GM18526 (cell line): ENCODE results near the gene MST1R.

ENCODE experiments used
- POLR2A ChIP-seq: IDR thresholded peaks from 3 replicates; pipeline ENCODE4 v1.6.1; 2011; ENCODE audit not compliant: insufficient read length; ENCODE audit errors: extremely low read depth

MST1R gene

DNA sequence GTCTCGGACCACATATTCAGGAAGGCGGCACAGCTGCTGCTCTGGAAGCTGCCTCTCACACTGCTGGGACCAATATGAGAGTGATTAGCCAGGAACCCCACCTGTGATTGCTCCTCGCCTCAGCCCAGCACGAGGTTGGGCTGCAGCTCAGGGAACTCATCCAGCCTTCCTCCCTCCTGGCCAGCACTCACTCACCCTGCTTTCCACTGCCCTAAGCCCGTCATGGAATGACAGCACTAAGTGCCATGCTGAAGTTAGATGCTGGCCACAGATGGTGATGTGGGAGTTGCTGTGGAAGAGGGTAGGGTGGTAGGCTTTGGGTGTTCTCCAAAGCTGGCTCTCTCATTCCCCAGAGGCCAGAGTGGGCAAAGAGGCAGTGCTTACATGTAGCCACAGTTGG, 7.3 kb downstream of the MST1R start:
- no peak for TF ChIP-seq POLR2A

DNA sequence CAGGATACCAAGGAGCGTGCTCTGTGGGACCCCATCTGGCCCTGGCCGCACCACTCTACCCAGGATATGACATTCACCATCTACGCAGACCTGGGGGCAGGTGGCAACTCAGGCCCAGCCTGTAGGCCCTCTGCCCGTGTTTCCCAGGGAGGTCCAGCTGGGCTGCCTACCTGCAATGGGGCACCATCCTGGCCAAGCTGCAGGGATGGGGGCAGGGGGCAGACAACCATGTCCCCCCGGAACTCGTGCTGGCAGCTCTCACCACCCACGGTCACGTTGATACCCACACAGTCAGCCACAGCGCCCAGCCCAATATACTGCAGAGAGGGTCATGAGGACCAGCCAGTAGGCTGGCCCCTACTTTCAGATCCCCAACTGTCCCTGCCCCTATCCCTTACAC, 7.9 kb downstream of the MST1R start:
- no peak for TF ChIP-seq POLR2A

DNA sequence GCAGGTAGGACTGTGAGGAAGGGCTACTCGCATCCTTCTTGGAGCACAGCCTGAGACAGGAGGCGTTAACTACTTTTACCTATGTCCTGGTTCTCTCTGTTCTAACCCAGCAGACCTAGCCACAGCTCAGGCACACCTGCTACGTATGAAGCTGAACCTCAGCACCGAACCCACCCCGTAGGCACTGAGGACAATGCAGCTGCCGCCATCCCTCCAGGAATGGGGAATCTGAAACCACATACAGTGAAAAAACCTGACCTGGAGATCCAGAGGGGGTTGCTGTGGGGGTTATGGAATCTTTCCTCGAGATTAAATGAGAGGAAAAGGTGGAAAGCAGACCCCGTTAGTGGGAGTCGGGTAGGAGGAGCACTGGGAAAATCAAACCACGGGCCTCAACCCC, 14.4 kb downstream of the MST1R start:
- no peak for TF ChIP-seq POLR2A

DNA sequence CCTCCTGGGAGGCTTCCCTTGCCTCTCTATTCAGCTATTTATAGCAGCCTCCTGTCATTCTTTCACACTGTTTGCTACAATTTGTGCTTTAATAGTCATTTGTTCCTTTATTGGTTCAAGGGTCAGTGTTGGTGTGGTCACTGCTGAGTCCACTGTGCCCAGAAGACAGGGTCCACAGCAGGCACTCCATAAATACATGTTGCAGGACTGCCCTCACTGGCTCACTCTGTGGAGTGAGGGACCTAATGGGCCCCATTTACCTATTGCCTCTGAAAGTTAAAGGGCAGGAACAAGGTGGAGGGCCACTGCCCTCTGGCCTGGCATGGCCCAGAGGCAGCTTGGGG, 16.8 kb downstream of the MST1R start:
- no peak for TF ChIP-seq POLR2A

GRCh38 chr3:49883998-49884397, 19.7 kb downstream of the MST1R start:
- no peak for TF ChIP-seq POLR2A

DNA sequence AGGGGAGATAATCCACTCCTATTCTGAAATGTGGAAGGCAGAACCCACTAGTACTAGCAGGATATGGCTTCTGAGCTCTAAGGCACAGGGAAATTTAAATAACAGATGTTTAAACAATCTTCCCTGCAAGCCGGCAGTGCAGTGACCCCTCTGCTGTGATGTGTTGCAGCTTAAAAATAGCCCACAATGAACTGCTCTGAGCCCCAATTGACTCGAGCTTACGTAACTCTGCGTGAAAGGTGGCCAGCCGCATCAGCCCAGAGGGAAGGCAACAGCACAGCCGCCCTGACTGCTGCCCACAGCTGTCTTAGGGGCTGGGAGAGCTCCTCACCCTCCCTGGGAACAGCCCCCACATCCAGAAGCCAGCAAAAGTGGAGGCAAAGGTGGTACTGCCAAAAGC, 21.5 kb downstream of the MST1R start:
- no peak for TF ChIP-seq POLR2A

- no peak for TF ChIP-seq POLR2A
These were observed 22.9 kb downstream of the MST1R start for GRCh38 chr3:49880581-49881315.

DNA sequence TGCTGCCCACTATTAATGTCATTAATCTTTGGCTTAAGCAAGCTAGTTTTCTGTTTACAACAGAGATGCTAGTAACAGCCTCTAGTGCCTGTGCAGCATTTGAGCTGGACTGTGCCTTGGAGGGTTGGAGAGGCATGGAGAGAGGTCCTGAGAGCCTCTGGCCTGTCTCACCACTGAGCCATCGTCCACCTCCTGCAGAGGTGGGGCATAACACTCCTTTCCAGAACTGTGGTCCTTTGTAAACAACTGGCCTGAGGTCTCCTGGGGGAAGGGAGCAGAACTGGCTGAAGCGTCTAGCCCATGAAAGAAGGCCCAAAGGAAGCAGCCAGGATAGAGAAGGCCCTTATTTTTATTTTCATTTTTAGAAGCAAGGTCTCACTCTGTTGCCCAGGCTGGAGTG, 24.0 kb downstream of the MST1R start:
- TF ChIP-seq POLR2A = no peak

DNA sequence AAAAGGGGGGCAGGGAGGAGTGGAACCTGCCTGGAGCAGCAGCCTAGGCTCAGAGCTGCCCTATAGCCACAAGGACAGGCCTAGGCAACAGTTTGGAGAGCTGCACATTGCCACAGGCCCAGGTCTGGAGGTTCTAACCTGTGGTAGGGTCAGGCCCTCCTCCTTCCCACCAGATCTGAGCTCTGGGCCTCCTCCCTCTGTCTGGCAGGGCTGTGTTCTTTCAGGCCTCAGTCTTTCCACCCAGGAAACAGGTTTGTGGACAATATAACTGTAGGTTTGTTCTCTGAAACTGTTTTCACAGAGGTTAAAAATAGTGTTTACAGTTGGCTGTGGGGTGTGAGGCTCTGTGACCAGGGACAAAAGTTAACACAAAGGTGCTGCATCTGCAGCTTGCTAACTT, 25.0 kb downstream of the MST1R start:
- TF ChIP-seq POLR2A = no peak

DNA sequence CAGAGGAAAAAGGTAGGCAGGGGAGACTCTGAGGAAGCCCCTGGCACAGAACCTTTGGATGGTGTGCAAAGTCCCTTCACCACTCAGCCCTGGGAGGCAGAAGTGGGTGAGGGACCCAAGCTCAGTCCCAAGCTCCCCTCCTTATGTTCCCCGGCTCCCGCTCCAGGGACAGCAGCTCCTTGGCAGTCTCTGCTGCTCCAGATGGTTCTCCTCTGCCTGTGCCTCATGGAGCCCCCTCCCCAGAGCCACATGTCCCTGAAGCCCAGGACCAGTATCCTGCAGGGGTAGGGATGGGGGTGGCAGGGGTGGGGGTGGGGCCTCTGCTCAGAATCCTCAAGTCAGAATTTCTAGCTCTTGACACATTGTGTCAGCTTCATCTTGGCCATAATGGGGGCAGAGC, 26.0 kb downstream of the MST1R start:
- no peak for TF ChIP-seq POLR2A

- no peak for TF ChIP-seq POLR2A
These were observed 27.1 kb downstream of the MST1R start for GRCh38 chr3:49876567-49876966.

DNA sequence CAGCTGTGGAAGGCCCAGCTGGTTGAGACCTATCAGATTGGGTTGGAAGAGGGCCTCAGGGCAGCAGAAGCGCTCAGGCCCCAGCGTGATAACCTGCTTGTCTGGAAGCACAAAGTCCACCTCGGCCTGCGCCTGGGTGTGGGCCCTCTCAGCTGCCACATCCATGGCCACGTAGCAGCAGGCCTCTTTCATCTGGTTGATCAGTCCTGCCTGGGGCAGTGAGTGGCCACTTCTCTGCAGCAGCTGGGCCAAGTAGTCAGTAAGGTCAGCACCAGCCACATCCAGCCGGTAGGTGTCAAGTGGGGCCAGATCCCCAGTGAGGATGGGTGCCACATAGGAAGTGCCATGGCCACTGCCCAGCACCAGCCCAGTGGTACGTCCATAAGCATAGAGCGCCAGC, 30.1 kb downstream of the MST1R start:
- no peak for TF ChIP-seq POLR2A

DNA sequence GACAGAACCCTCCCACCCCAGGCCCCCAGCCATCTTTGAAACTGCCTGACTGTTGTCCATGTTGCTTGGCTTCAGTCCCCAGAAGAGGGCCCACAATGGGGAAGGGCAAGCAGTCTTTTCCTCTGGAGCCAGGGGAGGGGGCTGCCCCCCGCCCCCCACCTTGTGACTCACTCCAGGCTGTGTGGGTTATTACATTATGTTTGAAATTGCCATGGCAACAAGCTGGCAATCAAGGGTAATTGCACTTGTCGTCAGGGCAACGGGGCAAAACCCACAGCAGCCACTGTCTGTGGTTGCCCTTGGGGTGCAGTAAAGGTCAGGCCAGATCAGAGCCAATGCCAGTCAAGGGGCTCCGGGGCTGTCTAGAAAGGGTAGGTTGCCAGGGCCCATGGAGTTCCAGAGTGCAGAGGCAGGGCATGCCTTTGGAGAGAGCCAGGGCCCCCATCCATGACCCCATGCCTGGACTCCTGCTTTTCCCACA, 30.8 kb downstream of the MST1R start:
- TF ChIP-seq POLR2A = no peak

DNA sequence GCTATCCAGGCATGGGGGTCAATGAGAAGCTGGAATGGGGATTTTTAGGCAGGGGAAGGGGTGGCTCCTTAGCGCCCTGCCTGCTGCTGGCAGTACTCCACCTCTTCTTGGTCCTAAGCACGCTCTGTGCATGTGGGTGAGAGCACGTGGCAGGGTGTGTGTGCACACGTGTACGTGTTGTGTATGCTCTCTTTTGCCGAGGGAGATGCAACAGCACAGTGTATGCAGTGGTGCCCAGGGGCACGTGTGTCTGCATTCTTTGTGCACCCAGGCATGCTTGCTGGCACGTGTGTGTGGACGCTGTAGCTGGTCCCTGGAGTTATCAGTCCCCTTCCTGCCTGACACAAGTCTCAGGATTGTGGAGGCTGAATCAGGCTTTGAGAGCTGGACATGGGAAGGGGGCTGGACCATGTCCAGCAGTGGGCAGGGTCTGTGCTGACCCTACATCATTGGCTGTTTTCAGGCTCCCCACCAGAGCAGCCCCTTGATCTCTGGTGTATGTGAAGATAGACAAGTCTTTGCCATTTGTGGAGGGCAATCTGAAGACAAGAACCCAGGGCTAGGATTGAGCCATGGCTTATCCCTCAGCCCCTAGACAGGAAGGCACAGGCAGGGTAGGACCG, 32.0 kb downstream of the MST1R start:
- no peak for TF ChIP-seq POLR2A

DNA sequence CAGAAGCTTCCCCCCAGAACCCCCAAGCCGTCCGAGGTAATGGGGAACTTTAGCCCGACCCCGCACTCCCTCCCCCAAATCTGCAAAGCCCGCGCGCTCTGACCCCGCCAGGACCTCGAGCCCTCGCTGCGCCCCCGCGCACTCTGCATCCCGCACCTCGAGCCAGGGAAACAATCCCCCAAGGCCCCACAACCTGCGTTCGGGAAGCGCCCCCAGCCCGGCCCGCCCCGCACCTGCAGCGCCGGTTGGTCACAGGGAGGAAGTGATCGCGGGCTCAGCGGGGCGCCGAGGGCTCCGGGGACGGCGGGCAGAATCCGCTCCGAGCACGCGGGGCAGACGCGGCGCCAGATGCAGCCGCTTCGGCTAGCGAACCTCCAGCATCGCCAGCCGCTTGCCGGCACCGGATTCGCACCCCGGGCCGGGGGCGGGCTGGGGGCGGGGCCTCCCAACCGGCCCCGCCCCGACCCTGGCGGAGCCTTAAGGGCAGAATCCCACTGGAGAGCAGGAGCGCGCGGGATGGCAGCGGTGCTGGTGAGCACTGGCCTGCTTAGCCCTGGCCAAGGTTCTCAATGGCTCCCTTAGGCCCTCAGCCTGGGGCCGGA, 34.0 kb downstream of the MST1R start, which contains the start of gene CAMKV:
Gene CAMKV (minus strand): TSS at position 382 of the 602 bp plus-strand sequence. CDS start 7,518 bp downstream, outside the sequence.
- no peak for TF ChIP-seq POLR2A

DNA sequence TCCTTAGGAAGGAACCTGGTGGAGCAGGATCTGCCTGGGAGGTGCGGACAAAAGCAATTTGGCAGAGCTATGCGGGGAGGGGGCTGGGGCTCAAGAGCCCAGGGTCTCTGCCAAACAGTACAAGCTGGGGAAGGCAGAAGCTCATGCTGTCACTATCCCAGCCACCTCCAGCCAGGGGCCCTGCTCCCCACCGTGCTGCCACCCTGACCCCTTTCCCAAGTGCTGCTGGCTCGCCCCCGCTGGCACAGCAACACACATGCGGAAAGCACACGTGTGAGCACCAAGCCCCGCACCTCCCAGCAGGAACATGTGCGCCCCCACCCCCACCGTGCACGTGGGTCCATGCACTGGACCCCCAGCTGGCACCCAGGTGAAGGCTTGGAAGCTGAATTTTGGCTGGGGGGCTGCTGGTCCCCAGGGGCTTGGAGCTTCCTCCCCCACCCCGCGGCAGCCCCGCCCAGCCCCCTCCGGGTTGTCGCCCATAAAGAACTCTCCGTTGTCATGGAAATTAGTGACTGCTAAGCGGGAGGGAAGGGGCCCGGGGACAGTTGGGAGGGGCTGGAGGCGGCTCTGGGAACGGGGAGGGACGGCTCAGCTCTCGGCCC, 34.7 kb downstream of the MST1R start:
- no peak for TF ChIP-seq POLR2A
